SKM-1 (cell line): ENCODE data around the gene C4B.

Experiments
- DNase-seq: peaks from one replicate; lab custom pipeline; 2025; ENCODE audit not compliant: unreplicated experiment; lab: John Stamatoyannopoulos, UW

The C4B gene

GRCh38 chr6:32081168-32081990, 66.8 kb downstream of the C4B start:
- no peak for DNase-seq

- DNase-seq = no peak
Observed at GRCh38 chr6:32082478-32082877, 67.9 kb downstream of the C4B start.

GRCh38 chr6:32082935-32083334, 68.3 kb downstream of the C4B start:
- DNase-seq = no peak

GRCh38 chr6:32083812-32084768, 69.5 kb downstream of the C4B start:
- DNase-seq = no peak

- DNase-seq = no peak
Observed at GRCh38 chr6:32084780-32085179, 70.2 kb downstream of the C4B start.
